Measurements from ENCODE around the gene MRTFA.

GRCh38 chr22:40586781-40587180 is 49.7 kb downstream of the MRTFA start:
- no peak for TF ChIP-seq GATA2 (IDR thresholded peaks at IDR 0.05; ENCODE audit: low read depth, low read length)
- no peak for TF ChIP-seq GATA3 (IDR thresholded peaks at IDR 0.05; ENCODE audit: low read depth, low read length)
